ENCODE measurements around the gene HDHD5. TPM values are rescaled to one million over a fixed set of nuclear protein-coding genes. Genes with fewer than 3 reads are reported as not detected.

HDHD5 gene
- total RNA-seq, 3 donors from 2014 or later (not counting 1 experiment from before 2014, with no cell fraction given): 12.0 to 16.5 (median 13.5) TPM

- Mint-ChIP-seq H3K27ac (no peak overlapping the region), H3K27me3 (ENCODE audit: low read depth in 2 of 2) (no peaks in the 10 kb centered on the region), H3K4me1 (no peaks in the 10 kb centered on the region), H3K36me3 (no peaks in the 10 kb centered on the region), H3K9me3 (no peaks in the 10 kb centered on the region), H3K4me3 (no peak overlapping the region)
- ATAC-seq: no peak
- Histone ChIP-seq H3K27me3 (ENCODE audit: control insufficient read depth, insufficient read depth, low read length) (no peaks in the 10 kb centered on the region), H3K27ac (ENCODE audit: low read length) (no peak overlapping the region), H3K36me3 (ENCODE audit: control insufficient read depth, insufficient read depth, low read length) (peaks cover 26% of the 10 kb centered on the region), H3K4me3 (ENCODE audit: low read length) (no peak overlapping the region), H3K4me1 (ENCODE audit: control insufficient read depth, insufficient read depth, low read length) (no peaks in the 10 kb centered on the region), H3K9me3 (ENCODE audit: control insufficient read depth, insufficient read depth, low read length) (no peaks in the 10 kb centered on the region)
- intact Hi-C loops (cut with micrococcal nuclease): no loop called here
- TF ChIP-seq, protein P1, sequence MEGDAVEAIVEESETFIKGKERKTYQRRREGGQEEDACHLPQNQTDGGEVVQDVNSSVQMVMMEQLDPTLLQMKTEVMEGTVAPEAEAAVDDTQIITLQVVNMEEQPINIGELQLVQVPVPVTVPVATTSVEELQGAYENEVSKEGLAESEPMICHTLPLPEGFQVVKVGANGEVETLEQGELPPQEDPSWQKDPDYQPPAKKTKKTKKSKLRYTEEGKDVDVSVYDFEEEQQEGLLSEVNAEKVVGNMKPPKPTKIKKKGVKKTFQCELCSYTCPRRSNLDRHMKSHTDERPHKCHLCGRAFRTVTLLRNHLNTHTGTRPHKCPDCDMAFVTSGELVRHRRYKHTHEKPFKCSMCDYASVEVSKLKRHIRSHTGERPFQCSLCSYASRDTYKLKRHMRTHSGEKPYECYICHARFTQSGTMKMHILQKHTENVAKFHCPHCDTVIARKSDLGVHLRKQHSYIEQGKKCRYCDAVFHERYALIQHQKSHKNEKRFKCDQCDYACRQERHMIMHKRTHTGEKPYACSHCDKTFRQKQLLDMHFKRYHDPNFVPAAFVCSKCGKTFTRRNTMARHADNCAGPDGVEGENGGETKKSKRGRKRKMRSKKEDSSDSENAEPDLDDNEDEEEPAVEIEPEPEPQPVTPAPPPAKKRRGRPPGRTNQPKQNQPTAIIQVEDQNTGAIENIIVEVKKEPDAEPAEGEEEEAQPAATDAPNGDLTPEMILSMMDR (IDR thresholded peaks at IDR 0.05): no peak
- DNase-seq: no peak
- 94% methylated on average over 17 of the region's 17 CpGs for WGBS (ENCODE audit: insufficient coverage)
Measured at GRCh38 chr22:17137861-17138425, 21.1 kb downstream of the HDHD5 start.

DNA sequence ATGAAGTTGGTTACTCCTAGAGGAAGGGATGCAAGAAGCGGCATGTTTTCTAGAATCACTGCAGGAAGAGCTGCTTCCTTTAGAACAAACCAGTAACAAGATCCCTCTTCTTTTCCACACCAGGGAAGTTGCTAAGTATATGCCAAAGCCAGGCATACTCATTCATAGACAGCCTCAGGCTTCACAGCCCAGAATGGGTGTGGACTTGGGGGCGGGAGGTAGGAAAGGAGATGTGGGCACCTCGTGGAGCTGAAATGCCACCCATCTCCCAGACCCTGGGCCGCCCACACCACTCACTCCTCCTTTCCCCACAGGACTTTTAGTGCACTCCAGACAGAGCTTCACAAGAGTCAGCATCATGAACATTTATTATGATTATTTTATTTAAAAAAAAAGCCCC, 21.9 kb downstream of the HDHD5 start:
- no peak overlapping the region for H3K4me3 Mint-ChIP-seq
- no peaks in the 10 kb centered on the region for H3K27me3 ChIP-seq (ENCODE audit: control insufficient read depth, insufficient read depth, low read length)
- no peak for ATAC-seq
- no peak overlapping the region for H3K4me3 ChIP-seq (ENCODE audit: low read length)
- DNase-seq: no peak
- H3K4me1 ChIP-seq (ENCODE audit: control insufficient read depth, insufficient read depth, low read length): no peaks in the 10 kb centered on the region
- H3K27me3 Mint-ChIP-seq (ENCODE audit: low read depth in 2 of 2): no peaks in the 10 kb centered on the region
- WGBS (ENCODE audit: insufficient coverage): 87% methylated on average over 3 of the region's 4 CpGs
- H3K27ac ChIP-seq (ENCODE audit: low read length): no peak overlapping the region
- no peaks in the 10 kb centered on the region for H3K36me3 Mint-ChIP-seq
- H3K9me3 ChIP-seq (ENCODE audit: control insufficient read depth, insufficient read depth, low read length): no peaks in the 10 kb centered on the region
- no peak overlapping the region for H3K27ac Mint-ChIP-seq
- TF ChIP-seq, protein P1 (IDR thresholded peaks at IDR 0.05): no peak
- intact Hi-C loops (cut with micrococcal nuclease): no loop called here
- H3K36me3 ChIP-seq (ENCODE audit: control insufficient read depth, insufficient read depth, low read length): peaks cover 23% of the 10 kb centered on the region
- H3K4me1 Mint-ChIP-seq: no peaks in the 10 kb centered on the region
- H3K9me3 Mint-ChIP-seq: no peaks in the 10 kb centered on the region

- H3K4me3 Mint-ChIP-seq: no peak overlapping the region
- 93% methylated on average over 15 of the region's 15 CpGs for WGBS (ENCODE audit: insufficient coverage)
Measured at GRCh38 chr22:17135153-17135760, 23.8 kb downstream of the HDHD5 start.

More at GRCh38 chr22:17135153-17135760, 23.8 kb downstream of the HDHD5 start:
- H3K27me3 ChIP-seq (ENCODE audit: control insufficient read depth, insufficient read depth, low read length): no peaks in the 10 kb centered on the region
- intact Hi-C loops (cut with micrococcal nuclease): no loop called here
- no peaks in the 10 kb centered on the region for H3K4me1 ChIP-seq (ENCODE audit: control insufficient read depth, insufficient read depth, low read length)
- peaks cover 0 to 2% of the 10 kb centered on the region in 2 donors for H3K4me1 Mint-ChIP-seq
- no peak overlapping the region for H3K27ac ChIP-seq (ENCODE audit: low read length)
- H3K27ac Mint-ChIP-seq: no peak overlapping the region
- DNase-seq: no peak
- no peak overlapping the region for H3K4me3 ChIP-seq (ENCODE audit: low read length)
- peaks cover 0 to 1% of the 10 kb centered on the region in 2 donors for H3K27me3 Mint-ChIP-seq (ENCODE audit: low read depth in 2 of 2)
- ATAC-seq: no peak
- peaks cover 10% of the 10 kb centered on the region for H3K36me3 ChIP-seq (ENCODE audit: control insufficient read depth, insufficient read depth, low read length)
- no peaks in the 10 kb centered on the region for H3K36me3 Mint-ChIP-seq
- no peaks in the 10 kb centered on the region for H3K9me3 ChIP-seq (ENCODE audit: control insufficient read depth, insufficient read depth, low read length)
- TF ChIP-seq, protein P1 (IDR thresholded peaks at IDR 0.05): no peak
- no peaks in the 10 kb centered on the region for H3K9me3 Mint-ChIP-seq

All from natural killer cell (primary cell).